GM19099 (cell line): Measurements from ENCODE around the gene CDC42BPB.

Source experiments
- POLR2A ChIP-seq: IDR thresholded peaks from 3 replicates; pipeline ENCODE4 v1.6.1; 2011; ENCODE audit warnings: low read depth; ENCODE audit not compliant: insufficient read length; ENCODE audit errors: extremely low read depth

CDC42BPB gene

GRCh38 chr14:102913341-102914211, 143.8 kb downstream of the CDC42BPB start:
- no peak for TF ChIP-seq POLR2A

GRCh38 chr14:102911991-102912761, 145.2 kb downstream of the CDC42BPB start:
- no peak for TF ChIP-seq POLR2A

GRCh38 chr14:102911541-102911951, 145.8 kb downstream of the CDC42BPB start:
- TF ChIP-seq POLR2A = no peak

GRCh38 chr14:102910442-102910841, 146.9 kb downstream of the CDC42BPB start:
- TF ChIP-seq POLR2A = no peak

GRCh38 chr14:102909911-102910310, 147.4 kb downstream of the CDC42BPB start:
- TF ChIP-seq POLR2A = no peak

GRCh38 chr14:102909462-102909861, 147.9 kb downstream of the CDC42BPB start:
- no peak for TF ChIP-seq POLR2A

- no peak for TF ChIP-seq POLR2A
These were observed 148.4 kb downstream of the CDC42BPB start for GRCh38 chr14:102908766-102909455.

- TF ChIP-seq POLR2A = no peak
These were observed 149.2 kb downstream of the CDC42BPB start for GRCh38 chr14:102907980-102908730.

- TF ChIP-seq POLR2A = no peak
These were observed 150.0 kb downstream of the CDC42BPB start for GRCh38 chr14:102907303-102907844.

GRCh38 chr14:102906616-102907302, 150.6 kb downstream of the CDC42BPB start:
- TF ChIP-seq POLR2A = no peak

- no peak for TF ChIP-seq POLR2A
These were observed 151.9 kb downstream of the CDC42BPB start for GRCh38 chr14:102905116-102906108.

GRCh38 chr14:102903889-102904512, 153.3 kb downstream of the CDC42BPB start:
- no peak for TF ChIP-seq POLR2A
